ENCODE results near the gene FBH1.

Gene FBH1

DNA sequence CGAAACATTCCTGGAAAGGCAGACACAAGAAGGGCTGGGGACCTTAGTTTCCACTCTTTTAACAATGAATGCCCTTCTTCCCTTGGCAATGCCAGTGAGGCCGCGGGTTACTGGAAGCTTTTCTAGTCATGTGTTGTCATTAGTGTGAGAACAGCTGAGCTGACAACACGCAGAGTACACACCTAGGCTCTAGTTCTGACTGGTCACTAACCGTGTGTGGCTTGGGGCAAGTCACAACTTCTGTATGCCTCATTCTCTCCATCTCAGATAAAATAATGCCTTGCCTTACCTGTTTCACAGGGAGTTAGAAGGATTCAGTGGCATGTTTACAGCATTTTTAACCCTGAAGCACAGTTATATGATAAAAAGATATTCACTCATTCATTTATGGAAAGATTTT lies 31.7 kb downstream of the FBH1 start:
- no peak for DNase-seq (ENCODE audit: low spot score)

DNA sequence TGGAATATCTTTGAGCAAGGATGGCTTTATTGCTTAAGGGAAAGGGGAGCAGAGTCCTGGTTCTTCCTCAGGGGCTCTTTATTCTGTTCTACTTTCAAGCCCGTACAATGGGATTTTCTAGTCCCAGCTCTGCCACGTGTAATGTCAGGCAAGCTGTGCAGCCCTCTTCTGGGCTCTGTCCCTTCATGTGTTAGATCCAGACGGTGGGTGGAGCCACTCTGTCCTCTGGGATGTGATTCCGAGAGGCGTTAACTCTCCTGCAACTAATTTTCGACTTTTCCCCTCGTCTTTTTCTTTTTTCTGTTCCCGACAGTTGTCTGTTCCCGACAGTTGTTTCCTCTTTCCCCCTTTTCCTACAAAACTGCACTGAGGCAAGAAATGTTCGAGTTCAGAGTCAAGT lies 34.8 kb downstream of the FBH1 start:
- TF ChIP-seq, protein P1, sequence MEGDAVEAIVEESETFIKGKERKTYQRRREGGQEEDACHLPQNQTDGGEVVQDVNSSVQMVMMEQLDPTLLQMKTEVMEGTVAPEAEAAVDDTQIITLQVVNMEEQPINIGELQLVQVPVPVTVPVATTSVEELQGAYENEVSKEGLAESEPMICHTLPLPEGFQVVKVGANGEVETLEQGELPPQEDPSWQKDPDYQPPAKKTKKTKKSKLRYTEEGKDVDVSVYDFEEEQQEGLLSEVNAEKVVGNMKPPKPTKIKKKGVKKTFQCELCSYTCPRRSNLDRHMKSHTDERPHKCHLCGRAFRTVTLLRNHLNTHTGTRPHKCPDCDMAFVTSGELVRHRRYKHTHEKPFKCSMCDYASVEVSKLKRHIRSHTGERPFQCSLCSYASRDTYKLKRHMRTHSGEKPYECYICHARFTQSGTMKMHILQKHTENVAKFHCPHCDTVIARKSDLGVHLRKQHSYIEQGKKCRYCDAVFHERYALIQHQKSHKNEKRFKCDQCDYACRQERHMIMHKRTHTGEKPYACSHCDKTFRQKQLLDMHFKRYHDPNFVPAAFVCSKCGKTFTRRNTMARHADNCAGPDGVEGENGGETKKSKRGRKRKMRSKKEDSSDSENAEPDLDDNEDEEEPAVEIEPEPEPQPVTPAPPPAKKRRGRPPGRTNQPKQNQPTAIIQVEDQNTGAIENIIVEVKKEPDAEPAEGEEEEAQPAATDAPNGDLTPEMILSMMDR (IDR thresholded peaks at IDR 0.05; ENCODE audit: extremely low read depth, missing control alignments), result no peak
- DNase-seq (ENCODE audit: low spot score), result no peak

More for the DNA sequence above, 31.7 kb downstream of the FBH1 start:
- TF ChIP-seq, protein P1 (IDR thresholded peaks at IDR 0.05; ENCODE audit: extremely low read depth, missing control alignments), result no peak

DNA sequence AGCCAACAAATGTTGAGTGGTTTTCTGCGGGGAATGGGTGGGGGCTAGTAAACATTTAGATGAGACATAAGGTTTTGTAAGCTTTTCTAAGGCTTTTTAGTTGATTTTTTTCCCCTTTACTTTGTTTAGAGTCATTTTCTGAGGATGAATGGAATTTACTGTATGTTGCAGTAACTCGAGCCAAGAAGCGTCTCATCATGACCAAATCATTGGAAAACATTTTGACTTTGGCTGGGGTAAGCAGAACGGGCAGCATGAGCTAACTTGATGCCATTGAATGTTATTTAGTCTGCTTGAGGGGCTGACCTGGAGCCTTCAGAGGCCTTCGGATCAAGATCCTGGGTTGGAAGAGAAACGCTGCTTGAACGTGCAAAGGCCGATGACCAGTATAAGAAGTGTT lies 37.3 kb downstream of the FBH1 start:
- TF ChIP-seq, protein P1 (IDR thresholded peaks at IDR 0.05; ENCODE audit: extremely low read depth, missing control alignments), result no peak
- DNase-seq (ENCODE audit: low spot score), result no peak

DNA sequence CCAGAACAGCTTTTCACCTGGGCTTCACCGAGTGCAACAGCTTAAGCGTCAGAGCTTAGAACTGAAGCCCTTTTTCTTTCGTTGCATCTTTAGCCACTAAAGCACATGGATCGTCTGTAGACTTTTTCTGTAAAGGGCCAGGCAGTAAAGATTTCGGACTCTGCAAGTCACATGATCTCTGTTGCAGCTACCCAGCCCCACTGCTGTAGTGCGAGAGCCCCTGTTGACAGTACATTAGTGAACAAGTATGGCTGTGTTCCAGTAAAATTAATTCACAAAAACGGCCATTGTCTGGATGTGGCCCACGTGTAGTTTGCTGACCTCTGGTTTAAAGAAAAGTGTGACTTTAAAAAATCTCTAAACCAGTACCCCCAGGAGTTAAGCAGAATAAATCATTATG lies 39.4 kb downstream of the FBH1 start:
- TF ChIP-seq, protein P1 (IDR thresholded peaks at IDR 0.05; ENCODE audit: extremely low read depth, missing control alignments), result no peak
- no peak for DNase-seq (ENCODE audit: low spot score)

DNA sequence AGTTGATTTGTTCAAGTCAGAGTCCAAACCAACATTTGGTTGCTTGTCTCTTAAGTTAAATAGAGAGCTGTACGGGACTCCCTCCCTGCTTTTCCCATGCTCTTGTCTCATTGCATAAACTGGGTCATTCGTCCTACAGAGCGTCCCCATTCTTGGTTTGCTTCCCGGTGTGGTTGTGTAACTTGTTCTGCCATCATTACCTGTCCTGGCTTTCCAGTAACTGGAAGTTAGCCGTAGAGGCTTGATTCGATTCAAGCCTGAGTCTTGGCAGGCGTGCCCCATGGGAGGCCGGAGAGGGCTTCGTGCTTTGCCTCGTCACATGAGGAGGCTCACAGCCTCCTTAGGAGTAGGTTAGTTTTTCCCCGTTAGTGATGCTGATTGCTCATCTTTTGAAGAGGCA lies 40.2 kb downstream of the FBH1 start:
- TF ChIP-seq, protein P1 (IDR thresholded peaks at IDR 0.05; ENCODE audit: extremely low read depth, missing control alignments), result no peak
- no peak for DNase-seq (ENCODE audit: low spot score)

DNA sequence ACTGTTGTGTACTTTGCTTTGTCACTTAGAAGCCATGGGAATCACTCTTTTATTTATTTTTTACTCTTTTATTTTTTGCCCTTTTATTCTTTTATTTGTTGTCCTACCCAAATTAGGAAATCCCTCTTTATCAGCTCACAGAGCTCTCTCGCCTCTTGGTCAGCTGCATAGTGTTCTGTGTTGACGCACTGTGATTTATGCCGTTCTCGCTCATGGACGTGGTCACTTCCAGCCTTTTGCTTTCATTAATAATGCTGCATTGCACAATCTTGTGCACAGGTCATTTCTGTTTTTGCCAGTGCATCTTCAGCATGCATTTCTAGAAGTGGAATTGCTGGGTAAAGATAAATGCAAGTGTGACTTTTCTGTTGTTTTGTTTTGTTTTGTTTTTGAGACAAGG lies 42.3 kb downstream of the FBH1 start:
- TF ChIP-seq, protein P1 (IDR thresholded peaks at IDR 0.05; ENCODE audit: extremely low read depth, missing control alignments), result no peak
- DNase-seq (ENCODE audit: low spot score), result no peak

DNA sequence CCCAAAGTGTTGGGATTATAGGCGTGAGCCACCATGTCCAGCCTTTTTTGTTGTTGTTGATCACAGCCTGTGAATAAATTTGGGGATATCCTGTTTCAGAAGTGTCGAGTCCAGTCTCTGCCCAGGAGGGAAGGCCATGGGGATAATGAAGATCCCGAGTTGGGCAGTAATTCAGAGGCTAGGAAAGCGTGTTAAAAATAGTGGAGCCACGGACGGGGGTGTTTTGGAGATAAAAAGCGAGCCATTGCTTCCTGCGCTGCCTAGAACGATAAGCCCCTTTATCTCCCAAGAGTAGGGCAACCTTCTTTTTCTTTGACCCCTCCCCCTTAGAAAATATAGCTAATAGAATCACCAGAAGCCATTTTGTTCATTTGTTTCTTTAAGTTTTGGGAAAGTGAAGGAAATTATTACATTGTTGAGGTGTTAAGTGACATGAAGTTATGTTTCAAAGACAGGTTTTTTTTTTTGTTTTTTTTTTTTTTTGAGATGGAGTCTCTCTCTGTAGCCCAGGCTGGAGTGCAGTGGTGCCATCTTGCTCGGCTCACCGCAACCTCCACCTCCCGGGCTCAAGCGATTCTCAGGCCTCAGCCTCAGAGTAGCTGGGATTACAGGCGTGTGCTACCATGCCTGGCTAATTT lies 44.0 kb downstream of the FBH1 start:
- TF ChIP-seq, protein P1 (IDR thresholded peaks at IDR 0.05; ENCODE audit: extremely low read depth, missing control alignments), result no peak

More for the DNA sequence above, 44.0 kb downstream of the FBH1 start:
- DNase-seq (ENCODE audit: low spot score), result no peak

Measured in GM20000 (cell line).